ENCODE data around the gene MISP3. TPM values are rescaled to one million over a fixed set of nuclear protein-coding genes. Genes with fewer than 3 reads are reported as not detected.

Gene MISP3
- total RNA-seq, 1 donor from 2014 or later = 8.1 TPM

- no peak overlapping the region for H3K4me3 ChIP-seq
- no peaks in the 10 kb centered on the region for H3K36me3 ChIP-seq
- H3K27me3 ChIP-seq (ENCODE audit: low read depth) = peaks cover 68% of the 10 kb centered on the region
- TF ChIP-seq, protein P1, sequence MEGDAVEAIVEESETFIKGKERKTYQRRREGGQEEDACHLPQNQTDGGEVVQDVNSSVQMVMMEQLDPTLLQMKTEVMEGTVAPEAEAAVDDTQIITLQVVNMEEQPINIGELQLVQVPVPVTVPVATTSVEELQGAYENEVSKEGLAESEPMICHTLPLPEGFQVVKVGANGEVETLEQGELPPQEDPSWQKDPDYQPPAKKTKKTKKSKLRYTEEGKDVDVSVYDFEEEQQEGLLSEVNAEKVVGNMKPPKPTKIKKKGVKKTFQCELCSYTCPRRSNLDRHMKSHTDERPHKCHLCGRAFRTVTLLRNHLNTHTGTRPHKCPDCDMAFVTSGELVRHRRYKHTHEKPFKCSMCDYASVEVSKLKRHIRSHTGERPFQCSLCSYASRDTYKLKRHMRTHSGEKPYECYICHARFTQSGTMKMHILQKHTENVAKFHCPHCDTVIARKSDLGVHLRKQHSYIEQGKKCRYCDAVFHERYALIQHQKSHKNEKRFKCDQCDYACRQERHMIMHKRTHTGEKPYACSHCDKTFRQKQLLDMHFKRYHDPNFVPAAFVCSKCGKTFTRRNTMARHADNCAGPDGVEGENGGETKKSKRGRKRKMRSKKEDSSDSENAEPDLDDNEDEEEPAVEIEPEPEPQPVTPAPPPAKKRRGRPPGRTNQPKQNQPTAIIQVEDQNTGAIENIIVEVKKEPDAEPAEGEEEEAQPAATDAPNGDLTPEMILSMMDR (IDR thresholded peaks at IDR 0.05; ENCODE audit: borderline replicate concordance) = no peak
- DNase-seq = no peak
- no peaks in the 10 kb centered on the region for H3K9me3 ChIP-seq (replicated peaks)
- no peak overlapping the region for H3K27ac ChIP-seq (replicated peaks)
- intact Hi-C loops (cut with micrococcal nuclease) = no loop called here
- H3K4me1 ChIP-seq = peaks cover 18% of the 10 kb centered on the region
Observed at GRCh38 chr19:14061081-14061749, 11.4 kb upstream of the MISP3 start.

DNA sequence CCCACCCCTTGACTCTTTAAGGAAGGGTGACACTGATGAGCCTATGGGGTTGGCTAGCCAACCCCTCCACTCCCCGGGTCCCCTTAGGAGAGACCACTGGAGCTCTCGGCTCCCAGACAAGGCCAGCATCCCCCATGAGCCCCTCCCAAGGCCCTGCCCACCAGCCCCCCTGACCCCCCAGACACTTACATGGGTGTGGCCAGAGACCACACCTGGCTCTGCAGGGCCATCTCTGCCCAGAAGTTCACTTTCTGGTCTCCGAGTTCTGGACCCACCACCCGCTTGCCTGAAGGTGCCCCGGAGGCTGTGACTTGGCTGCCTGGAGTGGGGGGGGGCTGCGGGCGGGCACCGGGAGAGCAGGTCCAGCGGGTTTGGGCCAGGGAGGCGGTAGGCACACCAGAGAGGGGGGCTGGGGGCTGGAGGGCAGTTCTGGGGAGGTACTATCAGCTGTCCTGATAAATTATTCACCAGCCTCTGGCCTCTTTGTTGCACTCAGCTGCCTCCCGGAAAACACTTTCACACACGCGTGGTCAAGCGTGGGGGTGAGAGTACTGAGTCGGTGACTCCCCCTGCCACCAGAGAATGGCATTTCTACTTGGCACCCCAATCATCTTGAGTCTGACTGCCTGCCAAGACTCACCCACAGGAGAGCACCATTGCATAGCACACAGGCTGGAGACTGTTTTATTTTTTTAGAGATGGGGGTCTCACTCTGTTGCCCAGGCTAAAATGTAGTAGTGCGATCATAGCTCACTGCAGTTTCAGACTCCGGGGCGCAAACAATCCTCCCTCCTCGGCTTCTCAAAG, 10.6 kb upstream of the MISP3 start, which contains the start of gene PALM3:
PALM3 (minus strand) TSS at position 326 of the 807 bp plus-strand sequence; CDS start at position 230, 96 bp downstream.
- Histone ChIP-seq H3K9me3 (replicated peaks) (no peaks in the 10 kb centered on the region), H3K27me3 (ENCODE audit: low read depth) (peaks cover 64% of the 10 kb centered on the region), H3K4me1 (peaks cover 18% of the 10 kb centered on the region), H3K4me3 (no peak within 1 kb of the TSS), H3K27ac (replicated peaks) (no peak within 1 kb of the TSS), H3K36me3 (no peaks in the 10 kb centered on the region)
- TF ChIP-seq, protein P1 (IDR thresholded peaks at IDR 0.05; ENCODE audit: borderline replicate concordance) = no peak
- intact Hi-C loops (cut with micrococcal nuclease) = no loop called here
- DNase-seq = no peak

GRCh38 chr19:14062558-14062855, 10.1 kb upstream of the MISP3 start:
- intact Hi-C loops (cut with micrococcal nuclease) = no loop called here
- H3K36me3 ChIP-seq = no peaks in the 10 kb centered on the region
- no peak for DNase-seq
- no peaks in the 10 kb centered on the region for H3K9me3 ChIP-seq (replicated peaks)
- H3K27ac ChIP-seq (replicated peaks) = no peak overlapping the region
- H3K4me1 ChIP-seq = peaks cover 13% of the 10 kb centered on the region
- H3K4me3 ChIP-seq = no peak overlapping the region
- peaks cover 58% of the 10 kb centered on the region for H3K27me3 ChIP-seq (ENCODE audit: low read depth)
- TF ChIP-seq, protein P1 (IDR thresholded peaks at IDR 0.05; ENCODE audit: borderline replicate concordance) = no peak

DNA sequence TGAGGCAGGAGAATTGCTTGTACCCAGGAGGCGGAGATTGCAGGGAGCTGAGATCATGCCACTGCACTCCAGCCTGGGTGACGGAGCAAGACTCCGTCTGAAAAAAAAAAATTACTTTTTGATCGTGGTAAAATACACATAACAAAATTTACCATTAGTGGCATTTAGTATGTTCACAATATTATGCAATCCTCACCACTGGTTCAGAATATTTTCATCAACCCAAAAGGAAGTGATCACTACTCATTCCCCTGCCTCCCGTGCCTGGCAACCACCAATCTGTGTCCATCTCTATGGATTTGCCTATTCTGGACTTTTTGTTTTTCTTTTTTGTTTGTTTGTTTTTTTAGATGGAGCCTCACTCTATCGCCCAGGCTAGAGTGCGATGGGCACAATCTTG, 9.5 kb upstream of the MISP3 start:
- intact Hi-C loops (cut with micrococcal nuclease) = no loop called here
- Histone ChIP-seq H3K4me3 (no peak overlapping the region), H3K9me3 (replicated peaks) (no peaks in the 10 kb centered on the region), H3K4me1 (peaks cover 8% of the 10 kb centered on the region), H3K27me3 (ENCODE audit: low read depth) (peaks cover 52% of the 10 kb centered on the region), H3K27ac (replicated peaks) (no peak overlapping the region), H3K36me3 (no peaks in the 10 kb centered on the region)
- TF ChIP-seq, protein P1 (IDR thresholded peaks at IDR 0.05; ENCODE audit: borderline replicate concordance) = no peak
- no peak for DNase-seq

- H3K9me3 ChIP-seq (replicated peaks) = no peaks in the 10 kb centered on the region
- intact Hi-C loops (cut with micrococcal nuclease) = no loop called here
- TF ChIP-seq, protein P1 (IDR thresholded peaks at IDR 0.05; ENCODE audit: borderline replicate concordance) = no peak
- H3K4me3 ChIP-seq = no peak overlapping the region
- no peak for DNase-seq
- H3K36me3 ChIP-seq = no peaks in the 10 kb centered on the region
- H3K4me1 ChIP-seq = no peaks in the 10 kb centered on the region
- H3K27ac ChIP-seq (replicated peaks) = no peak overlapping the region
- H3K27me3 ChIP-seq (ENCODE audit: low read depth) = peaks cover 22% of the 10 kb centered on the region
Observed at GRCh38 chr19:14066134-14066533, 6.5 kb upstream of the MISP3 start.
